Measurements from ENCODE around the gene CAPN3.

The CAPN3 gene

GRCh38 chr15:42356851-42357250 is 2.5 kb upstream of the CAPN3 start:
- DNase-seq (ENCODE audit: low spot score) = no peak

- no peak for DNase-seq (ENCODE audit: low spot score)
These were observed 1.2 kb upstream of the CAPN3 start for GRCh38 chr15:42358141-42358540.

DNA sequence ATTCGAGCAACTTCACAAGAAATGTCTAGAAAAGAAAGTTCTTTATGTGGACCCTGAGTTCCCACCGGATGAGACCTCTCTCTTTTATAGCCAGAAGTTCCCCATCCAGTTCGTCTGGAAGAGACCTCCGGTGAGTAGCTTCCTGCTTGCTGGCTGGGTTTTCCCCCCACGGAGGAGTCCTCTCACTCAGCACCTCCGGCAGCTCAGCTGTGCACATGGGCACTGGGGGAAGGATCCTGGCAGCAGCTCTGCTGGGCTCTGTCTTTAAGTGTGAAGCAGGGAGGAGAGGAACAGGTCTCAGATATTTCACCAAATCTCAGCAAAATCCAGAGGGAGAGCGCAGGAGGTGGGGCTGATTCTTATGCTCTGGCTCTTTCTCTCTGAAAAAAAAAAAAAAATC is 684 bp downstream of the CAPN3 start:
- DNase-seq (ENCODE audit: low spot score) = no peak

DNA sequence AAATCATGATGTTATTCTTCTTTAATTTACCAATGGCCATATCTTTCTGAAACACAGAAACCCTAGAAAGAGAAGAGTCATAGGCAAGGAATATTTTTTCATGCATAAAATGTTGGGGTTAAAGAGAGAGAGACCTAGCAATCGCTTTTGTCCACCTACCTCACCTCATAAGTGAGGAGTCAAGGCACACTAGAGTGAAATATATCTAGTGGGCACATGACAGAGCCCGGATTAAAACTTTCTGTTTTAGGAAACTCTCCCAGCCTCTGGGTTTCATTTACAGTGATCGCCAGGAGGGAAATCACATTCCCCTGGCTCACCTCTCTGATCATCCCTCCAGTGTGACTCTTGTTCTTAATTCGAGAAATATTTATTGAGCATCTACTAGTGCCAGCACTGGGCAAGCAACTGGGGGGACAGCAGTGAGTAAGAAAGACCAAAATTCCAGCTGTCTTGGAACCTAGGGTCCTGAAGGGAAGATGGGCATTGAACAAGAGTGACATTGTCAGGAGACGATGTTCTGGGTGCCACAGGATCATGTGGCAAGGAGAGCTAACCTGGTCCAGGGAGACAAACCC is 1.3 kb downstream of the CAPN3 start:
- no peak for DNase-seq (ENCODE audit: low spot score)

- no peak for DNase-seq (ENCODE audit: low spot score)
These were observed 4.2 kb downstream of the CAPN3 start for GRCh38 chr15:42363487-42363886.

- no peak for DNase-seq (ENCODE audit: low spot score)
These were observed 4.6 kb downstream of the CAPN3 start for GRCh38 chr15:42363942-42364341.

DNA sequence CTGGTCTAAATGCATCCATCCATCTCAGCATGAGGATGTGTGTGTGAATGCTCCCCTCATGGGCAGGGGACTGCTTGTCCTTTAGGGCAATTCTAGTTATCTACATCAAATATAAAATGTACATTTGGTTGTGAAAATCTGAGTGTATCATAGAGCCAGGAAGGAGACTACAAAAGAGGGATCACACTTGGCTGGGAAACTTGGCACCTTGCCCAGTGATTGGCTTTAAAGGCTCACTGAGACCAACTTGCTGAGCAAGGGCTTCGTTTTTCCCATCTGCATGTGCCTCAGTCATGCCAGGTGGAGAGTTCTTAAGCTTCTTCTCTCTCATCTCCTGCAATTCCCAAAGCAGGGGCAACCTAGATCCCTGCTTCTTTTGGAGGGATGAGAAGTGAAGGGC is 5.2 kb downstream of the CAPN3 start:
- DNase-seq (ENCODE audit: low spot score) = no peak

GRCh38 chr15:42365921-42366550 is 6.7 kb downstream of the CAPN3 start:
- no peak for DNase-seq (ENCODE audit: low spot score)

- no peak for DNase-seq (ENCODE audit: low spot score)
These were observed 7.7 kb downstream of the CAPN3 start for GRCh38 chr15:42367041-42367440.

- DNase-seq (ENCODE audit: low spot score) = no peak
These were observed 8.8 kb downstream of the CAPN3 start for GRCh38 chr15:42368096-42368495.

GRCh38 chr15:42371096-42371495 is 11.8 kb downstream of the CAPN3 start:
- DNase-seq (ENCODE audit: low spot score) = no peak

GRCh38 chr15:42373274-42373673 is 14.0 kb downstream of the CAPN3 start:
- no peak for DNase-seq (ENCODE audit: low spot score)

DNA sequence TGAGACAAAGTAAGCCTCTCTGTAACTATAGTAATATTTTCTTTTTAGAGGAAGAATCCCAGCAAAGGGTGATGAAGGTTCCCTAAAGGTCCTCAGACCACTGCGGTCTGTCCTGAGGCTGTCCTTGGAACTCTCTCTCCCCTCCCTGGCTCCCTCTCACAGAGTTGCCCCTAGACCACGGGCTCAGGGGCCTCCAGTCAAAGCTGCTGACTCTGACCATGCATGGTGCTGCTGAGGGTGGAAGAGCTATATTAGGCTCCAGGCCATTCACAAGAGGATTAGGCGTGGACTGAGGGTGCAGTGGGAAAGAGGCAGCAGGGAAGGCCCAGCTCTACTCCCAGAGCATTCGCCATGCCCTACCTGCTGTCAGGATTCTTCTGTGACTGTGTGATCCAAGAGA is 14.6 kb downstream of the CAPN3 start:
- no peak for DNase-seq (ENCODE audit: low spot score)

- no peak for DNase-seq (ENCODE audit: low spot score)
These were observed 15.5 kb downstream of the CAPN3 start for GRCh38 chr15:42374810-42375209.

- no peak for DNase-seq (ENCODE audit: low spot score)
These were observed 16.0 kb downstream of the CAPN3 start for GRCh38 chr15:42375252-42375651.

DNA sequence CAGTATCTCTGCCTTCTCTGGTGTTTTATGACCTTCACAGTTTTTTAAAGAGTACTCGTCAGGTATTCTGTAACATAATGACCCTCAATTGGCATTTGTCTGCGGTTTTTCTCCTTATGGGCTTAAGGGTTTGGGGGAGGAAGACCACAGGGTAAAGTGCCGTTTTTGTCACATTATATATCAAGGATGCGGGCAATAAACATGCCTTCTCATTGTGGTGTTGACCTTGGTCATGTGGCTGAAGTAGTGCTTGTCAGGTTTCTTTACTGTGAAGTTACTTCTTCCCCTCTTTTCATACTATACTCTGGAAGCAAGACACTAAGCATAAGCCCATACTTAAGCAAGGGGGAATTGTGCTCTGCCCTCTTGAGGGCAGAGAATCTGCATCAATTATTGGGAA is 16.6 kb downstream of the CAPN3 start:
- no peak for DNase-seq (ENCODE audit: low spot score)

GRCh38 chr15:42378011-42378410 is 18.7 kb downstream of the CAPN3 start:
- no peak for DNase-seq (ENCODE audit: low spot score)

- DNase-seq (ENCODE audit: low spot score) = no peak
These were observed 25.3 kb downstream of the CAPN3 start for GRCh38 chr15:42384597-42384996.

- peak; percentile 60 for DNase-seq (ENCODE audit: low spot score)
These were observed 26.1 kb downstream of the CAPN3 start for GRCh38 chr15:42385206-42385979.

DNA sequence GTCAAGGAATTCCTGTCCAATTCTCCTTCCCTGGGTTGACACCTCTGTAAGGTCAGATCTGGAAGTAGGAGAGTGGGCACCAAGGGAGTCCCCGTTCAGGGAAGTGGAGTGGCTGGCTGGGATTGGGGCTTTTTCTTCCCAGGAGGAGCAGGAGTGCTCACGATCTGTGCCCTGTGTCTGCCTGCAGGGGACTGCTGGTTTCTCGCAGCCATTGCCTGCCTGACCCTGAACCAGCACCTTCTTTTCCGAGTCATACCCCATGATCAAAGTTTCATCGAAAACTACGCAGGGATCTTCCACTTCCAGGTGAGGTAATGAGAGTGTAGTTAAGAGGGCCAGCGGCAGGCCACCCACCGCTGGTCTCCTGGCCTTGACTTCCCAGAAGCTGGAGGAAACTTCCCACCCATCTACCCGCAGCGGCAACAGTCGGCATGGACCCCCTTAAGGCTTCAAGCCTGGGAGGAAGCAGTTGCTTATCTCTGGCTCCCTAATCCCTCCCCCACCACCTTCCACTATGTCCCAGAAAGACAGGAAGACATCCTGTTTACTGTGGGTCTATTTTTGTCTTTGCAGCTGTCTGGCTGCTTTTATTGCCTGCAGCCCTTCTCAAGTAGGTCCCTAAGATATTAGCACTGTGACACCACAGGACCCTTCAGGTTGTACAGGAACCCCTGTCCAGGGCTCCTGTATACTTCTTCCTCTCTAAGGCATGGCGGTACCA is 26.8 kb downstream of the CAPN3 start:
- peak; percentile 9 for DNase-seq (ENCODE audit: low spot score)

DNA sequence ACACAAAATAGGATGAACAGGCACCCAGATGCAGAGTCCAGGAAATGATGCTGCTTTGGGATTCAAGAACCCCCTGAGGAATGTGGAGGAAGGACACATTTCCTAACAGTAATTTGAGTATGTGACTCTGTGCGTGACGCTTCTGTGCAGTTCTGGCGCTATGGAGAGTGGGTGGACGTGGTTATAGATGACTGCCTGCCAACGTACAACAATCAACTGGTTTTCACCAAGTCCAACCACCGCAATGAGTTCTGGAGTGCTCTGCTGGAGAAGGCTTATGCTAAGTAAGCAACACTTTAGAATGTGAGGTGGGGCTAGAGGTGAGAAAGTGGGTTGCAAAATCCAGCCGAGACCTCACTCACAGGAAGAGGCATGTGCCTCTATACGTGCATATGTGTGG is 28.3 kb downstream of the CAPN3 start:
- DNase-seq (ENCODE audit: low spot score) = peak; percentile 11

DNA sequence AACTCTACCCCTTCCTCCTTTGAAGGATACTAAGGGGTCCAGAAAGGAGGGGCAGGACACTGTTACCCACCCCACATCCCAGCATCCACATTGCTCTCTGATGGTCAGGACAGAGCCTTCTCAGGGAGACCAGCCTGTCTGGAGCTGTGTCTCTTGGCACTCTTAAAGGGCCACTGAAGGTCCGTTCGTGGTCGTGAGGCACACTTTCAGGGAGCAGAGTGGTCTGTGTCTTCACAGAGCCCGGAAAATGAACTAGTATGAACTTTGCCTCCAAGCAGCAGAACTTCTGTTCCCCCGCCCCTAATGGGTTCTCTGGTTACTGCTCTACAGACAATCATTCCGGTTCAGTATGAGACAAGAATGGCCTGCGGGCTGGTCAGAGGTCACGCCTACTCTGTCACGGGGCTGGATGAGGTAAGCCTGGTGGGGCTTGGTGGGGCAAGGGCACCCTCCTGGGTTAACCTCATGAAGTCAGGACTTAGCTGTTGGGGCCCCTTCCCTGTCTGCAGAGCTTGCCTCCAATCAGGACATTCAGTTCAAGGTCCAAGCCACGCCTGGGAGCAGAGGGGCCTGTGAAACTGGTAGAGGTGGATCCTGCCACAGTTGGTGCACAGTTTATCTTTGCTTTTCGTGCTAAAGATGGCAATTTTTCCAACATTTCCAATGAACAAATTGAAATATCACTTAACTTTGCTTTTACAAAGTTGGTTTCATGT is 33.2 kb downstream of the CAPN3 start:
- DNase-seq (ENCODE audit: low spot score) = peak; percentile 16

Measured in AG20443 (cell line).